CD4-positive, CD25-positive, alpha-beta regulatory T cell (primary cell): ENCODE results near the gene PLEKHG3. TPM values are rescaled to one million over a fixed set of nuclear protein-coding genes. Genes with fewer than 3 reads are reported as not detected.

Source experiments
- ATAC-seq, 2 donors: fragments of 150-1000 bp; cut with Tn5 transposase; one replicate each; pipeline ENCODE4 v1.10.0; 2021; ENCODE audit warnings: low read depth in 2 of 2, moderate number of reproducible peaks in 2 of 2, moderate library complexity in 1 of 2
- DNase-seq, 3 donors: peaks; one replicate each; pipeline versions ENCODE4 v3.0.0 to v3.0.0-alpha.2; 2012 to 2022; ENCODE audit warnings: mixed read lengths in 1 of 3
- H3K27ac ChIP-seq: one replicate; pipeline ENCODE4 v1.7.0; 2013; ENCODE audit warnings: mild to moderate bottlenecking, low read length; ENCODE audit not compliant: insufficient read depth, poor library complexity, severe bottlenecking
- H3K27me3 ChIP-seq: one replicate; pipeline ENCODE4 v1.7.0; 2013; ENCODE audit warnings: low read length; ENCODE audit not compliant: control insufficient read depth, insufficient read depth
- H3K36me3 ChIP-seq: one replicate; pipeline ENCODE4 v1.7.0; 2013; ENCODE audit warnings: mild to moderate bottlenecking, low read length, moderate library complexity; ENCODE audit not compliant: control insufficient read depth, insufficient read depth
- H3K4me1 ChIP-seq: 2 replicates; pipeline ENCODE4 v1.7.0; 2013; ENCODE audit warnings: mild to moderate bottlenecking, low read length; ENCODE audit not compliant: insufficient read depth, control insufficient read depth, poor library complexity, severe bottlenecking
- H3K4me3 ChIP-seq: one replicate; pipeline ENCODE4 v1.7.0; 2013; ENCODE audit warnings: low read depth, mild to moderate bottlenecking, low read length, moderate library complexity
- H3K9me3 ChIP-seq, 2 experiments: 1 replicate in 1 of 2; 2 replicates in 1 of 2; pipeline ENCODE4 v1.7.0; 2013; ENCODE audit warnings: low read length in 2 of 2, mild to moderate bottlenecking in 1 of 2, moderate library complexity in 1 of 2; ENCODE audit not compliant: control insufficient read depth in 2 of 2
- H3K27ac Mint-ChIP-seq, 3 donors: one replicate each; pipeline ENCODE4 v1.8.0; 2020 to 2022; ENCODE audit warnings: mild to moderate bottlenecking in 3 of 3, mixed read lengths in 3 of 3, moderate library complexity in 2 of 3
- H3K27me3 Mint-ChIP-seq: one replicate; pipeline ENCODE4 v1.8.0; 2022; ENCODE audit warnings: mild to moderate bottlenecking, mixed read lengths
- H3K36me3 Mint-ChIP-seq: one replicate; pipeline ENCODE4 v1.8.0; 2020; ENCODE audit warnings: mixed read lengths
- H3K4me1 Mint-ChIP-seq, 4 donors: one replicate each; pipeline ENCODE4 v1.8.0; 2020 to 2022; ENCODE audit warnings: mixed read lengths in 4 of 4, mild to moderate bottlenecking in 1 of 4
- H3K4me3 Mint-ChIP-seq, 4 donors: one replicate each; pipeline ENCODE4 v1.8.0; 2020 to 2022; ENCODE audit warnings: mild to moderate bottlenecking in 4 of 4, mixed read lengths in 4 of 4, moderate library complexity in 3 of 4
- H3K9me3 Mint-ChIP-seq, 7 donors: one replicate each; pipeline ENCODE4 v1.8.0; 2020 to 2022; ENCODE audit warnings: mixed read lengths in 7 of 7, mild to moderate bottlenecking in 3 of 7, moderate library complexity in 2 of 7
- polyA plus RNA-seq, 4 donors: library from polyadenylated mRNA; unstranded; fragments of 300-500 nt; fragmentation: Illumina TruSeq; gene quantifications; one replicate each; pipeline ENCODE4 v1.2.3, GENCODE V29; 2021
- total RNA-seq: library from RNA; stranded (reverse); gene quantifications from one replicate; pipeline ENCODE4 v1.2.3, GENCODE V29; 2022

Gene PLEKHG3
- total and polyA plus RNA-seq, 5 donors from 2014 or later: 2.1 to 31.9 (median 4.7) TPM

- H3K4me3 Mint-ChIP-seq: peak overlapping the region in 2 of 4 donors; percentile 70 to 84
- peak in 1 of 2 donors; percentile 39 for ATAC-seq
Measured at GRCh38 chr14:64707661-64708060, 3.4 kb downstream of the PLEKHG3 start.

DNA sequence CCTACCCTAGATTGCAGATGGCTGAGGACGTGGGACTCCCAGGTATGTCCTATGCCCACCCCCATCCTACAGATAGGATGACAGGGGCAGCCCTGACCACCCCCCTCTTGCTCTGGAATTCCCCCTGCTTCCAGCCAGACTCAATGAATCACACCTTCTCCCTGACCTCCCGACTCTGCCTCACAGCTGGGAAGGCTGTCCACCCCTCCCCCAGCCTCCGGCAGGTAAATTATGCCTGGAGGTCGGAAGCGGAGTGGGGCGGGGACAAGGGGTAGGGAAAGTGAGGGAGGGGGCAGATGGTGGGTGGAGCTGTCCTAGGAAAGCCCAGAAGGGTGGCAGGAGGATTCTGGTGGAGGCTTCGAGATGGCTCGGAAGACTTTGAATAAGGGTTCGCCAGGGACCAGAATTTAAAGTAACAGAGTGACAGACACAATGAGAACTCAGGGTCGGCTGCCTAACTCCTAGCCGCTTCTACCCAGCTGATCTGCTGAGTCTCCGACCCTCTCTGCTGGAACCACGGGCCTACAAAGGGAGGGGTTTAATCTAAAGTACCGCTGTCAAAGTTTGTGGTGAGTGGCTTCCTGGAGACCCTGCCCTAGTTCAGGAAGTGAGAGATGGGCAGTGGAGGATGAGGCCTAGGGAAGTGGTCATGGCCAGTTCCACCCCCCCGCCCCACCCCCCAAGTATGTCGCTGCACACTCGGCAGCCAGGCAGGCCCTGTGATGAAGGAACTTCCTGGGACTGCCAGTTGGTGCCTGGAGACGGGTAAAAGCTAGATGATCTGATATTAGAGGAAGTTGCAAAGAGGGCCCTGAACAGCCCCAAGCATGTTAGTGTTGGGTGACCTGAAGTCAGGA lies 4.2 kb downstream of the PLEKHG3 start:
- Mint-ChIP-seq H3K4me3 (peak overlapping the region; percentile 67 to 84 (median 72)), H3K9me3 (peaks cover 0 to 9% (median 4%) of the 10 kb centered on the region in 7 donors), H3K36me3 (no peaks in the 10 kb centered on the region), H3K4me1 (peaks cover 15 to 48% (median 34%) of the 10 kb centered on the region in 4 donors), H3K27ac (peak overlapping the region; percentile 47 to 94 (median 91)), H3K27me3 (peaks cover 33% of the 10 kb centered on the region)
- Histone ChIP-seq H3K27ac (peak overlapping the region; percentile 49), H3K9me3 (peaks cover 1 to 3% of the 10 kb centered on the region in 2 experiments), H3K4me3 (peak overlapping the region; percentile 51), H3K4me1 (peaks cover 50% of the 10 kb centered on the region), H3K36me3 (no peaks in the 10 kb centered on the region), H3K27me3 (no peaks in the 10 kb centered on the region)
- ATAC-seq (peak; percentile 30 to 42), DNase-seq (peak in 1 of 3 donors; percentile 65)

More at GRCh38 chr14:64707661-64708060, 3.4 kb downstream of the PLEKHG3 start:
- Histone ChIP-seq H3K9me3 (no peaks in the 10 kb centered on the region), H3K27ac (peak overlapping the region; percentile 49), H3K36me3 (no peaks in the 10 kb centered on the region), H3K4me3 (no peak overlapping the region), H3K27me3 (peaks cover 2% of the 10 kb centered on the region), H3K4me1 (peaks cover 57% of the 10 kb centered on the region)
- no peaks in the 10 kb centered on the region for H3K36me3 Mint-ChIP-seq
- DNase-seq: no peak
- H3K27ac Mint-ChIP-seq: no peak overlapping the region
- peaks cover 40% of the 10 kb centered on the region for H3K27me3 Mint-ChIP-seq
- peaks cover 18 to 54% (median 39%) of the 10 kb centered on the region in 4 donors for H3K4me1 Mint-ChIP-seq
- peaks cover 0 to 6% (median 2%) of the 10 kb centered on the region in 7 donors for H3K9me3 Mint-ChIP-seq

DNA sequence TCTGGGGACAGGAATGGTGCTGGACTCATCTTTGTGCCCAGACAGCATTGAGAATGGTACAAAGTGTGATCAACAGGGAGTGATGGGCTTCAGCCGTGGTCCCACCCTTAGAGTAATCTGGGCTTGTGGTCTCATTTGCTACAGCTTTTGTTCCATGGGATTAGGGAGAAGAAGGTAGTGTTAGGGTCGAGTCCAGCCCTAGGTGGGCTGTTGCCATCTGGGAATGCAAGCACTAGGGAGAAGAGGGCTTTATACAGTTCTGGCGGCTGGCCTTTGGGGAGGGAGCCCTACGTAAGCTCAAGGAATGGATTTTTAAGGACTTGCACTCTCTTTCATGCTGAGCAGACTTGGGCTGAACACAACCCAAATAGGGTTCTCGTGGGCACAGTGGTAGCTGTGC lies 4.9 kb downstream of the PLEKHG3 start:
- Histone ChIP-seq H3K27ac (peak overlapping the region; percentile 49), H3K4me1 (peaks cover 42% of the 10 kb centered on the region), H3K27me3 (peaks cover 1% of the 10 kb centered on the region), H3K36me3 (no peaks in the 10 kb centered on the region), H3K4me3 (peak overlapping the region; percentile 51), H3K9me3 (peaks cover 9% of the 10 kb centered on the region in 2 experiments)
- Mint-ChIP-seq H3K4me1 (peaks cover 10 to 42% (median 29%) of the 10 kb centered on the region in 4 donors), H3K9me3 (peaks cover 0 to 14% (median 5%) of the 10 kb centered on the region in 7 donors), H3K27ac (peak overlapping the region; percentile 47 to 94 (median 91)), H3K4me3 (peak overlapping the region in 3 of 4 donors; percentile 67 to 84 (median 74)), H3K27me3 (peaks cover 33% of the 10 kb centered on the region), H3K36me3 (peaks cover under 1% of the 10 kb centered on the region)
- ATAC-seq: no peak
- DNase-seq: no peak

DNA sequence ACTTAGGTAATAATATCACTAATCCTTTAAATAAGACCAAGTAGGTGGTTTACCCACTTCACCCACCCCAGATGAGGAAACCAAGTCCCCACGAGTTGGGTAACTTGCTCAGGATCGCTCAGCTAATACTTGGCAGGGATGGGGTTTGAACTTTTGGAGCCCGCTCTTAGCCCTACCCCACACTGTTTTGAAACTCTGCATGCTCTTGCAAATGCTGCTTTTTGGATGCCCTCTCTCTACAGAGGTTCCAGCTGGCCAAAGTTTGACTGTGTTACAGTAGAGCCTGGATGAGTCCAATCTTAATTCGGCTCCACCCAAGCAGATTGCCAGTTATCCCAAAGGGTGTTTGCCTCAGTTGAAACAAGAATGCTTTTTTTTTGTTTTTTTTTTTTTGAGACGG lies 6.8 kb downstream of the PLEKHG3 start:
- H3K27ac Mint-ChIP-seq: peak overlapping the region in 1 of 3 donors; percentile 8
- ATAC-seq (no peak), DNase-seq (no peak)
- H3K4me3 Mint-ChIP-seq: no peak overlapping the region
- Histone ChIP-seq H3K27me3 (peaks cover 5% of the 10 kb centered on the region), H3K27ac (no peak overlapping the region), H3K36me3 (no peaks in the 10 kb centered on the region), H3K4me3 (no peak overlapping the region), H3K9me3 (peaks cover 13% of the 10 kb centered on the region in 2 experiments), H3K4me1 (peaks cover 26% of the 10 kb centered on the region)
- peaks cover 5% of the 10 kb centered on the region for H3K36me3 Mint-ChIP-seq
- H3K27me3 Mint-ChIP-seq: peaks cover 17% of the 10 kb centered on the region
- peaks cover 0 to 20% (median 8%) of the 10 kb centered on the region in 7 donors for H3K9me3 Mint-ChIP-seq
- H3K4me1 Mint-ChIP-seq: peaks cover 10 to 32% (median 23%) of the 10 kb centered on the region in 4 donors

DNA sequence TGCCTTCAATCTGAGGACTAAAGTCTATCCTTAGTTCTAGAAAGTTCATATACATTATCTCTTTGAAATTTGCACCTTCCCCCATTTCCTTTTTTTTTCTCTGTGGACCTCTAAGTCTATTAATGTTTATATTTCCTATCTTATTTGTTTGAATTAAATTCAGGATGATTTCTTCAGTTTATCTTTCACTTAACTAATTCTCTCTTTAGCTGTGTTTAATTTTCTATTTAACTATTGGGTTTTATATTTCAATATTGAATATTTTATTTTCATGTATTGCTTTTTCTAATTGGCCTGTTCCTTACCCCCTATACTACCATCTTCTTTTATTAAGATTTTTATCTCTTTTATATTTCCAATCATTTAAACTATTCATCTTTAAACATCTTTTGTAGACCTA lies 9.5 kb downstream of the PLEKHG3 start:
- Mint-ChIP-seq H3K4me3 (no peak overlapping the region), H3K27ac (no peak overlapping the region), H3K36me3 (peaks cover 5% of the 10 kb centered on the region), H3K9me3 (peaks cover 0 to 20% (median 8%) of the 10 kb centered on the region in 7 donors), H3K27me3 (peaks cover 12% of the 10 kb centered on the region), H3K4me1 (peaks cover 11 to 32% (median 26%) of the 10 kb centered on the region in 4 donors)
- H3K9me3 ChIP-seq: peaks cover 13% of the 10 kb centered on the region in 2 experiments
- no peak overlapping the region for H3K27ac ChIP-seq
- no peak for ATAC-seq
- H3K27me3 ChIP-seq: peaks cover 5% of the 10 kb centered on the region
- no peak overlapping the region for H3K4me3 ChIP-seq
- no peak for DNase-seq
- peaks cover 18% of the 10 kb centered on the region for H3K4me1 ChIP-seq
- H3K36me3 ChIP-seq: no peaks in the 10 kb centered on the region

GRCh38 chr14:64714432-64715025 lies 10.3 kb downstream of the PLEKHG3 start:
- Mint-ChIP-seq H3K4me1 (peaks cover 12 to 26% (median 20%) of the 10 kb centered on the region in 4 donors), H3K27ac (no peak overlapping the region), H3K27me3 (peaks cover 12% of the 10 kb centered on the region), H3K4me3 (peak overlapping the region in 2 of 4 donors; percentile 26 to 48), H3K36me3 (peaks cover 5% of the 10 kb centered on the region), H3K9me3 (peaks cover 0 to 20% (median 8%) of the 10 kb centered on the region in 7 donors)
- peaks cover 9% of the 10 kb centered on the region for H3K4me1 ChIP-seq
- ATAC-seq (no peak), DNase-seq (no peak)
- H3K36me3 ChIP-seq: no peaks in the 10 kb centered on the region
- peaks cover 5% of the 10 kb centered on the region for H3K27me3 ChIP-seq
- H3K4me3 ChIP-seq: no peak overlapping the region
- H3K27ac ChIP-seq: no peak overlapping the region
- peaks cover 13% of the 10 kb centered on the region in 2 experiments for H3K9me3 ChIP-seq

GRCh38 chr14:64715146-64715627 lies 11.0 kb downstream of the PLEKHG3 start:
- DNase-seq (no peak), ATAC-seq (no peak)
- Histone ChIP-seq H3K4me1 (peaks cover 3% of the 10 kb centered on the region), H3K27me3 (peaks cover 5% of the 10 kb centered on the region), H3K4me3 (no peak overlapping the region), H3K9me3 (peaks cover 13% of the 10 kb centered on the region in 2 experiments), H3K36me3 (no peaks in the 10 kb centered on the region), H3K27ac (no peak overlapping the region)
- H3K9me3 Mint-ChIP-seq: peaks cover 0 to 20% (median 8%) of the 10 kb centered on the region in 7 donors
- H3K27ac Mint-ChIP-seq: peak overlapping the region in 1 of 3 donors; percentile 22
- H3K36me3 Mint-ChIP-seq: peaks cover 5% of the 10 kb centered on the region
- H3K4me1 Mint-ChIP-seq: peaks cover 11 to 29% (median 18%) of the 10 kb centered on the region in 4 donors
- peaks cover 12% of the 10 kb centered on the region for H3K27me3 Mint-ChIP-seq
- H3K4me3 Mint-ChIP-seq: no peak overlapping the region
